HFF-Myc (cell line): ENCODE measurements around the gene UROC1.

Experiments used
- DNase-seq: peaks from one replicate; pipeline ENCODE4 v3.0.0-alpha.2; 2011; ENCODE audit warnings: low read depth; ENCODE audit errors: extremely low read depth
- H3K4me3 ChIP-seq: replicated peaks from 2 replicates; pipeline ENCODE4 v1.5.1; 2011; ENCODE audit warnings: low read depth, mild to moderate bottlenecking, control low read depth, low read length
- CTCF ChIP-seq: IDR thresholded peaks from 2 replicates; pipeline ENCODE4 v1.5.1; 2012; ENCODE audit warnings: mild to moderate bottlenecking, low read depth, low read length, control low read depth; ENCODE audit errors: missing control alignments

Gene UROC1

DNA sequence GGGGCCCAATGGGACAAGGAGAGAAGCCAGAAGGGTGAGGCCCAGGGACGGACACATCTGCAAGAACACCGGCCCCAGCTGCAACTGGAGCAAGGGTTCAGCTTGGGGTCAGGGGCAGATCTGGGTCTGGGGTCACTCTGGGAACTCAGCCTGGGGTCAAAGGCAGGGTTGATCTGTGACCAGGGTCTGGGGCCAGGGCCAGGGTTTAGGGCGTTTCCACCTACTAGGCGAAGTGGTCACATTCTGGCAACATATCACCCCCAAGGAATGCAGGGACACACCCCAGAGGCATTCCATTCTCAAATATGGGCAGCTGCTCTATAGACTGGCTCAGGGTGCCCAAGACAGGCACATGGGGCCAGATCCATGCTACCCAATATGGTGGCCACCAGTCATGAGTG lies 9.0 kb downstream of the UROC1 start:
- TF ChIP-seq CTCF, result no peak
- H3K4me3 ChIP-seq, result no peak overlapping the region
- DNase-seq, result no peak

- H3K4me3 ChIP-seq, result no peak overlapping the region
- no peak for TF ChIP-seq CTCF
- DNase-seq, result no peak
Measured at GRCh38 chr3:126507886-126508285, 9.7 kb downstream of the UROC1 start.

DNA sequence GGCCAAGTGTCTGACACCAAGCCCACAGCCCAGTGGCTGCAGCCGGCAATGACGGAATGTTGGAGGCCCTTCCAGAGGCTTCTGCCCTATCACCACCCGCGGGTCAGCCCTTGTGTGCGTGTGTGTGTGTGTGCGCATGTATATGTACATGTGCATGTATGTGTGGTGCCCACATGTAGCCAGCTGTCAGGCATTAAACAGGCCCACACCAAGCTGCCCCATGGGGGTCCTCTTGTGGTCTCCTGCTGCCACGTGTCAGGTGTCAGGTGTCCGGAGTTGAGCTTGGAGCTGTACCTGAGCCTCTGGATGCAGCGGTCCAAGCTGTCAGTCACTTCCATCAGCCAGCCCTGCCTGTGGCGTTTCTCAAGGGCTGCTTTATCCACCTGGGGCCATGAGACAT lies 13.9 kb downstream of the UROC1 start:
- DNase-seq, result no peak
- no peak for TF ChIP-seq CTCF
- no peak overlapping the region for H3K4me3 ChIP-seq

GRCh38 chr3:126502656-126503055 lies 14.9 kb downstream of the UROC1 start:
- TF ChIP-seq CTCF, result no peak
- DNase-seq, result no peak
- no peak overlapping the region for H3K4me3 ChIP-seq

DNA sequence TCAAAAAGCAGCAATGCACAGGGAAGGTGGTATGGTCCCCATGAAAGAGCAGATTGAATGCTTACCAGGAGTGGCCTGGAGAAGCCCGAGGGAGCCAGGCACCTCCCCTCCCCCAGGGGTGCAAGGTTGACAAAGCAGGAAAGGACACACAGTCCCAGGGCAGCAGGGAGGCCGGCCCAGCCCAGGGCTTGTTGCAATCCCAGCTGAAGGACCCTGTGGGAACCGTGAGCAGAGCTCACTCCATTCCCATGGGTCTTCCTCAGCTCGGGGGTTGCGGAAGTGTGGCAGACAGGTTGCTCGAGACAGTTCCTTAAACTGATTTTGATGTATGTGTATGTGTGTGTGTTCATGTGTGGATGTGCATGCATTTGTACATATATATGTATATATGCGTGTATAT lies 15.8 kb downstream of the UROC1 start:
- no peak overlapping the region for H3K4me3 ChIP-seq
- no peak for TF ChIP-seq CTCF
- DNase-seq, result no peak

GRCh38 chr3:126501054-126501453 lies 16.5 kb downstream of the UROC1 start:
- no peak for TF ChIP-seq CTCF
- no peak overlapping the region for H3K4me3 ChIP-seq
- DNase-seq, result no peak

DNA sequence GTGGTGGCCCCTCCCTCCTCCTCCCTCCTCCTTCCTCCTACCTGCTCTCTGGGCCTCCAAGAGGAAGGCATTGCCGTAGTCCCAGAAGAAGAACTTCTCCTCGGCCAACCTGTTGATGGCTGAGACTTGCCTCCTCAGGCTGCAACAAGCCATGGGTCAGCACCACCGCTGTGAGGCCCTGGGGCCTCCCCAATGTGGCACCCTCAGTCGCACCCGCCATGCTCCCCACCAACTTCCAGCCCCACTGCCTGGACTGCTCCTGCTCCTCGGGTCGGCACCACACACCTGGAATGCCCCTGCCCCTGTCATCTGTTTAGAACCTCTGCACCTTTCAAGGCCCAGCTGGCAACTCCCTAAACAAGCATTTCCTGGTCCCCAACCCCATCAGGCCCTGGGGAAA lies 17.6 kb downstream of the UROC1 start:
- TF ChIP-seq CTCF, result no peak
- no peak overlapping the region for H3K4me3 ChIP-seq
- no peak for DNase-seq
